Diencephalon (tissue), 1 donor: ENCODE measurements around the gene FAT2. TPM values are rescaled to one million over a fixed set of nuclear protein-coding genes. Genes with fewer than 3 reads are reported as not detected.

Experiments
- total RNA-seq: library from RNA; depleted of rRNA; stranded (reverse); fragments of >200 nt; gene quantifications from one replicate; pipeline ENCODE4 v1.2.3, GENCODE V29; 2014

FAT2 gene
- 7.2 TPM for total RNA-seq

GRCh38 chr5:151591144-151591819 lies at the start of gene FAT2:
Gene FAT2, minus strand, starts transcription at chr5:151591331. Its CDS starts 22,400 bp downstream, at chr5:151568931.

Other genes starting within 250 kb of the FAT2 start
- not detected for gene SLC36A2, start 243.8 kb downstream of the FAT2 start, total RNA-seq
- 18.0 TPM for gene SLC36A1, start 143.7 kb downstream of the FAT2 start, total RNA-seq
- 157 TPM for gene SPARC, start 95.6 kb upstream of the FAT2 start, total RNA-seq
- gene ATOX1, start 167.3 kb upstream of the FAT2 start, total RNA-seq, result 60.4 TPM
- gene G3BP1, start 180.6 kb upstream of the FAT2 start, total RNA-seq, result 81.0 TPM